Jurkat, Clone E6-1 (cell line): ENCODE results near the gene VPS8.

Experiments
- DNase-seq: peaks from one replicate; pipeline ENCODE4 v3.0.0-alpha.2; 2011; ENCODE audit warnings: low read depth, low spot score
- H3K4me3 ChIP-seq: 2 replicates; pipeline ENCODE4 v1.5.1; 2011; ENCODE audit warnings: mild to moderate bottlenecking, low read length, control low read depth, moderate library complexity

The VPS8 gene

DNA sequence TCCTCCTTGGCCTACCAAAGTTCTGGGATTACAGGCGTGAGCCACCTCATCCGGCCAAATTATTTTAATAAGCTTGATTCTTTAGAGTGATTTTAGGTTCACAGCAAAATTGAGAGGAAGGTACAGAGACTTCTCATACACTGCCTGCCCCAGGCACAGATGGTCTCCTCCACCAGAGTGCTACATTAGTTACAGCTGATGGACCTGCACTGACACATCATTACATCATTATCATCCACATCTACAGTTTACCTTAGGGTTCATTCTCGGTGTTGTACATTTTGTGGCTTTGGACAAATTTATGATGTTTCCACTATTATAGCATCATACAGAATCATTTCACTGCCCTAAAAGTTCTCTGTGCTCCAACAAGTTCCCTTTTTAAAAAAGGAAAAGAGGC, 4.4 kb upstream of the VPS8 start:
- no peak for DNase-seq
- H3K4me3 ChIP-seq, result no peak overlapping the region

GRCh38 chr3:184808021-184808420, 3.9 kb upstream of the VPS8 start:
- no peak overlapping the region for H3K4me3 ChIP-seq
- DNase-seq, result no peak

- DNase-seq, result no peak
- H3K4me3 ChIP-seq, result no peak overlapping the region
Observed at GRCh38 chr3:184810146-184810545, 1.8 kb upstream of the VPS8 start.

GRCh38 chr3:184811034-184811433, 932 bp upstream of the VPS8 start:
- H3K4me3 ChIP-seq, result no peak overlapping the region

GRCh38 chr3:184811663-184811998, 335 bp upstream of the VPS8 start:
- no peak for DNase-seq

More at GRCh38 chr3:184811034-184811433, 932 bp upstream of the VPS8 start:
- DNase-seq, result no peak

GRCh38 chr3:184812662-184813042, 686 bp downstream of the VPS8 start:
- H3K4me3 ChIP-seq, result peak overlapping the region; percentile 77
- no peak for DNase-seq

More at GRCh38 chr3:184811663-184811998, 335 bp upstream of the VPS8 start:
- H3K4me3 ChIP-seq, result peak overlapping the region; percentile 77

- DNase-seq, result no peak
- no peak overlapping the region; the same call in 1 of the 2 replicates for H3K4me3 ChIP-seq
Observed at GRCh38 chr3:184813357-184813756, 1.4 kb downstream of the VPS8 start.

GRCh38 chr3:184814214-184814613, 2.2 kb downstream of the VPS8 start:
- DNase-seq, result no peak
- no peak overlapping the region for H3K4me3 ChIP-seq

DNA sequence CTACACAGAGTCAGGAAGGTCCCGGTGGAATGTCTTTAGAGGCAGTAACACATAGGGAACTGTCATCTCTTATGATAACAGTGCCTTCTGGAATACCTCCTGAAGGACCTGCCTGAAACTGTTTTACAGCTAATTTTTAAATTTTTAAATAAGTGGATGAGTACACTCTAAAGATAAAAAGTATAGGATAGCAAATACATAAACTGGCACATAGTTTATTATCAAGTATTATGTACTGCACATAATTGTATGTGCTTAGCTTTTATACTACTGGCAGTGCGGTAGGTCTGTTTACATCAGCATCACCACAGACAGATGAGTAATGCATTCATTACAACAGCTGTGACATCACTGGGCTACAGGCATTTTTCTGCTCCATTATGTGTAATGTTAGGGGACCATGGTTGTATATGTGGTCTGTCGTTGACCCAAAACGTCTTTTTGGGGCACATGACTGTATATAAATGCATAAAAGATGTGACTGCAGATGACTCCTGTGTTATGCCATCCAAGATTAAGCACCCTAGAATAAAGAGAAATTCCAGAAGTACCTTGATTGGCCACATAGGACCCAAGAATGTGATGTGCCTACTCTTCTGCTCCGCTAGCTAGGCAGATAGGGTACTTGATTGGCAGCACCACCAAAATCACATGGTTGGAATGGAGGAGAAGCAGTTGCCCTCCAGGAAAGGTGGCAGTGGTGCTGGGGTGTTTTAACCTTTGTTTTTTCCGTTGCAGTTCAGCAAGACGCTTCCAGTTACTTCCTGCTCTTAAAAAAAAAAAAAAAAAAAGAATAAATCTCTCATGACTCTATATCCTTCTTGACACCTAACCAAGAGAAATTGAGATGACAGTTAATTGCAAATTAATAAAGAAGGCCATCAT, 3.3 kb downstream of the VPS8 start:
- no peak overlapping the region for H3K4me3 ChIP-seq
- no peak for DNase-seq

- DNase-seq, result no peak
Observed at GRCh38 chr3:184816614-184817013, 4.6 kb downstream of the VPS8 start.

GRCh38 chr3:184820525-184820924, 8.6 kb downstream of the VPS8 start:
- no peak overlapping the region for H3K4me3 ChIP-seq
- no peak for DNase-seq

More at GRCh38 chr3:184816614-184817013, 4.6 kb downstream of the VPS8 start:
- H3K4me3 ChIP-seq, result no peak overlapping the region

- H3K4me3 ChIP-seq, result no peak overlapping the region
- no peak for DNase-seq
Observed at GRCh38 chr3:184821034-184821433, 9.1 kb downstream of the VPS8 start.

GRCh38 chr3:184822081-184822480, 10.1 kb downstream of the VPS8 start:
- no peak for DNase-seq
- no peak overlapping the region for H3K4me3 ChIP-seq

- DNase-seq, result no peak
- H3K4me3 ChIP-seq, result no peak overlapping the region
Observed at GRCh38 chr3:184822654-184823053, 10.7 kb downstream of the VPS8 start.

DNA sequence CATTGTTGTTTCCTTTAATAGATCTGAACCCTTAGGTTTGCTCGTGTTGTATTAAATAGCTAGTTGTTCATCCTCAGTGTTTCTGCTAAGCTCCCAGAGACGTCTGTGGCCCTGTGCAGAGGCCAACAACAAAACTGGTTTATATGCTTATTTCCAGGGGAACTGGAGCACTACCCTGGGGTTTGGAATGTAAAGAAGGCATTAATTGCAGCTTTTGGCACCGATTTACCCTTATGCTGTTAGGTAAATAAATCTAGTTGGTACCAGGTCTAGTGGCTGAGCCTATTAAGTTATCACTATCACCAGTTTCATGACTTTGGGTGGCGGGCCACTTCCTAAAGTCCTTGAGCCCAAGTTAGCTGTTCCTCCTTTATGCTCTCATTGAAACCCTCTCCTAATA, 12.0 kb downstream of the VPS8 start:
- H3K4me3 ChIP-seq, result no peak overlapping the region
- DNase-seq, result no peak

- DNase-seq, result no peak
Observed at GRCh38 chr3:184825121-184825820, 13.3 kb downstream of the VPS8 start.

GRCh38 chr3:184827572-184827971, 15.6 kb downstream of the VPS8 start:
- no peak overlapping the region for H3K4me3 ChIP-seq
- no peak for DNase-seq

More at GRCh38 chr3:184825121-184825820, 13.3 kb downstream of the VPS8 start:
- H3K4me3 ChIP-seq, result no peak overlapping the region

- no peak overlapping the region for H3K4me3 ChIP-seq
- no peak for DNase-seq
Observed at GRCh38 chr3:184832044-184832443, 20.1 kb downstream of the VPS8 start.

DNA sequence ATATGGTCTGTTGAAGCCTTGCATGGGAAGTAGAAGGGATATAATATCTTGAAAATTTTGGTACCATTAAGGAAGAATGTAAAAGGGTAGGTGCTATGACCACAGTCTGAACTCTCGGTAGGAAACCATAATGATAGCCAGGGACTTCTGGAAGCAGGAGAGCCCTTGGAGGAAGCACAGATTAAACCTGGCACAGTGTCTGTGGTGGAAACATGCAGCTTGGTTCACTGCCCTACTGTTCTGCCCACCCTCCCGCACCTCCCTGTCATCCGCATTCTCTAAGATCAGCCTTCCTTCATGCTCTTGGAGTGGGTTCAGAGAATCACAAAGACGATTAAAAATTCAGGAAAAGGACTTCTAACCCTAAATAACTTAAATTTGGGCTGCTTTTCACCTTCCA, 20.9 kb downstream of the VPS8 start:
- no peak overlapping the region for H3K4me3 ChIP-seq
- DNase-seq, result no peak

DNA sequence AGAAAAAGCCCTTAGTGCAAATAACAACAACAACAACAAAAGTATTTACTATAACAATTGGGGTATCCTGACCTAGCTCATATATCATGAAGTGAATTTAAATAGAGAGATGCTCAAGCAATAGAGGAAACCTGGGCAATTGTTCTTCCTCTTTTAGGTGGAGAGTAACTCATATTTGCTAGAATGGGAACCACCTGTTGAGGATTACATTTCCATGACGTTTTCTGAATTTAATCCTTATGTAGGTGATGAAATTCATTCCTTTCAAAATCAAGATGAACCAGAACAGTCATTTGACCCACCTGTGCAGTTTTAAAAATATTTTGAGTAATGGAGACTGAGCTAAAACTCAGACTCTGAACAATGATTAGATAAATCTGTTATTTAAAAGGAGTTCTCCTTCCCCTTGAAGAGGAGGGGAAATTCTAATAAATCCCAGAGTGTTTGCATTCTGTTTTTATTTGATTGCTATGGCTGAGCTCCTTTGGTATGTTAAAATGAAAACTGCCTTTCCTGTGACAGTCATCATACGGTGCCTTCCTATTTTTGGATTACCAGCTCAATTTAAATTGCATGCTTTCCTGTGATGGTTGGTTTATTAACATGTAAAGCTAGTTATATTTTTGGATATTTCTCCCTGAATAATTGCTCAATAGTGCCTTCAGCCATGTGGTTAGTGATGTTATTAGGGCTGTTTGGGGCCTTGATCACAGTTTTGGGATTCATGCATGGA, 24.3 kb downstream of the VPS8 start:
- no peak overlapping the region for H3K4me3 ChIP-seq
- no peak for DNase-seq
